K562 (cell line): ENCODE data around the gene RBM20. TPM values are rescaled to one million over a fixed set of nuclear protein-coding genes. Genes with fewer than 3 reads are reported as not detected.
A peak's percentile ranks its signal among the peaks of the same experiment; 100 is the strongest.

Experiments used
- ADNP ChIP-seq: fragments of 200-800 bp; sonication (Bioruptor generic); IDR thresholded peaks from 2 replicates; pipeline ENCODE4 v1.6.1; 2016; ENCODE audit warnings: missing genetic modification characterization, missing compliant biosample characterization
- ASH1L ChIP-seq: fragments of 450-650 bp; IDR thresholded peaks from 2 replicates; pipeline ENCODE4 v1.6.1; 2018; ENCODE audit warnings: borderline replicate concordance, mild to moderate bottlenecking, low read depth; ENCODE audit not compliant: partially characterized antibody
- DEAF1 ChIP-seq: fragments of 450-650 bp; formaldehyde crosslinking; IDR thresholded peaks from 2 replicates; pipeline ENCODE4 v1.4.0; 2020; ENCODE audit warnings: mild to moderate bottlenecking, moderate library complexity
- DMBX1 ChIP-seq: fragments of 250-450 bp; sonication (Bioruptor Pico); IDR thresholded peaks from 2 replicates; pipeline ENCODE4 v1.8.0; 2022; ENCODE audit warnings: inconsistent platforms, mild to moderate bottlenecking, moderate library complexity, borderline replicate concordance
- EWSR1 ChIP-seq: fragments of 450-650 bp; IDR thresholded peaks from 2 replicates; pipeline ENCODE4 v1.6.1; 2018; ENCODE audit warnings: borderline replicate concordance, mild to moderate bottlenecking, low read depth, moderate library complexity; ENCODE audit not compliant: partially characterized antibody
- GATA2 ChIP-seq: sonication (generic); formaldehyde crosslinking; IDR thresholded peaks from 2 replicates; pipeline ENCODE4 v1.4.0; 2020; ENCODE audit warnings: mild to moderate bottlenecking, missing genetic modification reagents
- GTF3C2 ChIP-seq: IDR thresholded peaks from 3 replicates; pipeline ENCODE4 v1.6.1; 2011; ENCODE audit warnings: borderline replicate concordance, mild to moderate bottlenecking, moderate library complexity; ENCODE audit not compliant: insufficient read length; ENCODE audit errors: extremely low read depth
- IFI16 ChIP-seq: fragments of 250-450 bp; sonication (Bioruptor Pico); IDR thresholded peaks from 2 replicates; pipeline ENCODE4 v2.1.2; 2022; ENCODE audit warnings: mild to moderate bottlenecking, inconsistent platforms
- MBD2 ChIP-seq: sonication (generic); IDR thresholded peaks from 2 replicates; pipeline ENCODE4 v1.6.1; 2016; ENCODE audit warnings: low read depth, borderline replicate concordance
- MCM7 ChIP-seq, 2 experiments: fragments of 450-650 bp; IDR thresholded peaks; 2 replicates each; pipeline ENCODE4 v1.6.1; 2016 to 2018
- POLR3G ChIP-seq: IDR thresholded peaks from 2 replicates; pipeline ENCODE4 v1.6.1; 2011; ENCODE audit not compliant: insufficient read length, insufficient replicate concordance; ENCODE audit errors: extremely low read depth
- RBM22 ChIP-seq: fragments of 200-400 bp; formaldehyde crosslinking; IDR thresholded peaks from 2 replicates; pipeline ENCODE4 v1.6.1; 2018; ENCODE audit warnings: low read length, low read depth; ENCODE audit not compliant: poor library complexity, severe bottlenecking
- SMAD1 ChIP-seq: fragments of 150-350 bp; IDR thresholded peaks from 2 replicates; pipeline ENCODE4 v1.6.1; 2014; ENCODE audit warnings: low read length, low read depth; ENCODE audit not compliant: partially characterized antibody
- TAF1 ChIP-seq: IDR thresholded peaks from 2 replicates; pipeline ENCODE4 v1.6.1; 2011; ENCODE audit warnings: mild to moderate bottlenecking, low read length, moderate library complexity; ENCODE audit not compliant: insufficient read depth, control insufficient read depth, severe bottlenecking; ENCODE audit errors: extremely low read depth
- XRCC5 ChIP-seq: fragments of 200-400 bp; formaldehyde crosslinking; IDR thresholded peaks from 2 replicates; pipeline ENCODE4 v1.6.1; 2017; ENCODE audit warnings: low read depth, mild to moderate bottlenecking, low read length
- ZFX ChIP-seq: sonication (generic); formaldehyde crosslinking; IDR thresholded peaks from 2 replicates; pipeline ENCODE4 v1.8.0; 2022; ENCODE audit warnings: mild to moderate bottlenecking, missing genetic modification reagents, moderate library complexity
- ZMIZ1 ChIP-seq, 2 experiments: fragments of 150-350 bp in 1 of 2; IDR thresholded peaks; 2 replicates each; pipeline ENCODE4 v1.6.1; 2012 to 2016; ENCODE audit warnings: low read depth in 2 of 2, low read length in 2 of 2, mild to moderate bottlenecking in 1 of 2, moderate library complexity in 1 of 2
- ZNF165 ChIP-seq: fragments of 250-450 bp; sonication (Bioruptor Pico); IDR thresholded peaks from 2 replicates; pipeline ENCODE4 v1.4.0; 2020; ENCODE audit warnings: borderline replicate concordance
- ZNF696 ChIP-seq: fragments of 250-450 bp; sonication (Bioruptor Pico); conservative IDR thresholded peaks from 2 replicates; pipeline ENCODE4 v1.4.0; 2020; ENCODE audit warnings: mild to moderate bottlenecking, moderate library complexity
- polyA plus RNA-seq, 8 experiments: library from polyadenylated mRNA; depleted of rRNA in 4 of 8; stranded (reverse) in 5 of 8; unstranded in 3 of 8; fragments of >200 nt; fragmentation: Nextera tagmentation in 2 of 8; fragmentation: Illumina TruSeq in 1 of 8; extraction: Ambion mirVana in 2 of 8; extraction: Trizol in 1 of 8; gene quantifications; 2 replicates each; pipeline versions ENCODE4 v1.2.1 to v1.2.3, GENCODE V29; 2011 to 2014; ENCODE audit warnings: inconsistent platforms in 1 of 8, missing spikeins in 1 of 8
- total RNA-seq, 7 experiments: library from RNA; depleted of rRNA in 6 of 7; stranded (reverse); fragments of >200 nt in 6 of 7; fragmentation: Illumina TruSeq in 2 of 7; extraction: Trizol in 2 of 7; gene quantifications; 2 replicates each; pipeline versions ENCODE4 v1.2.1 to v1.2.3, GENCODE V29; 2011 to 2021; ENCODE audit warnings: low replicate concordance in 1 of 7

Gene RBM20
- total and polyA plus RNA-seq, 9 of the 15 experiments (the other 6 are each of a cell fraction or from before 2014, with no cell fraction given) = 0.63 to 5.7 (median 3.2) TPM

DNA sequence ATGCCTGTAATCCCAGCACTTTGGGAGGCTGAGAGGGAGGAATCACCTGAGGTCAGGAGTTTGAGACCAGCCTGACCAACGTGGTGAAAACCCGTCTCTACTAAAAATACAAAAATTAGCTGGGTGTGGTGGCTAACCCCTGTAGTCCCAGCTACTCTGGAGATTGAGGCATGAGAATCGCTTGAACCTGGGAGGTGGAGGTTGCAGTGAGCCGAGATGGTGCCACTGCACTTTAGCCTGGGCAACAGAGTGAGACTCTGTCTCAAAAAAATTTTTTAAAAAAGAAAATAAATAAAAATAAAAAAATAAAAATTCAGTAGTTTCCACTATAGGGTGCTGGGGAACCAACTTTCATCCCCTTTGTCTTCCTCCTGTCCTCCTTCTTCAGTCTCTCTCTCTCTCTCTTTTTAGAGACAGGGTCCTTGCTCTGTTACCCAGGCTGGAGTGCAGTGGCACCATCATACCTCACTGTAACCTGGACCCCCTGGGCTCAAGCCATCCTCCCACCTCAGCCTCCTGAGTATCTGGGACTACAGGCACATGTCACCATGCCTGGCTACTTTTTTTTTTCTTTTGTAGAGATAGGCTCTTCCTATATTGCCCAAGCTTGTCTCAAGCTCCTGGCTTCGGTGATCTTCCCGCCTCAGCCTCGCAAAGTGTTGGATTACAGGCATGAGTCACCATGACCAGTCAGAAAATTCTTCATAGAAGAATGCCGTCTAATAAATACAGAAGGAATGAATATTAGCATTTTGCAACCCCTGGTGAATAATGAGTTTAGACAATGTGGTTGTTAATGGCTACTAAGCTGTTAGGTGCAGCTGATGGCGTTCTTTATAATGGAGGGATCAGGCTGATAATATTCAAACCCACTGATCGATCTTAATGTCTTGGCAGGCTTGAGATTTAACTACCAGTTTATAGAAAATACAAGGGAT is 20.6 kb downstream of the RBM20 start (continued):
- TF ChIP-seq RBM22 = no peak
- TF ChIP-seq MCM7 (IDR thresholded peaks at IDR 0.05) = no peak
- TF ChIP-seq XRCC5 = no peak
- TF ChIP-seq MBD2 = no peak
- no peak for TF ChIP-seq POLR3G
- TF ChIP-seq GTF3C2 = no peak
- TF ChIP-seq ADNP (tag) = no peak
- no peak for TF ChIP-seq IFI16 (CRISPR knock-in tag)
- TF ChIP-seq ZNF696 = no peak
- no peak for TF ChIP-seq ZFX (CRISPR knock-in tag)
- TF ChIP-seq EWSR1 = no peak
- no peak for TF ChIP-seq ZNF165
- no peak for TF ChIP-seq TAF1
- no peak for TF ChIP-seq GATA2
- TF ChIP-seq ASH1L = no peak
- TF ChIP-seq SMAD1 = no peak
- no peak for TF ChIP-seq DEAF1 (CRISPR knock-in tag)
- peak; percentile 24; the same call in 1 of the 2 replicates for TF ChIP-seq DMBX1 (CRISPR knock-in tag)
- TF ChIP-seq ZMIZ1 (IDR thresholded peaks at IDR 0.05; ENCODE audit: low read depth in 2 of 2, low read length in 2 of 2) = no peak
